HG03135 (cell line): ENCODE results near the gene DPP10.
"Not testable (repeated sequence)": the region's sequence is repeated elsewhere in the genome, so short reads cannot be mapped to it uniquely, and the experiment has no call there.

Experiments
- ATAC-seq: cut with Tn5 transposase; IDR thresholded peaks from one replicate; pipeline ENCODE4 v1.9.1; 2021; ENCODE audit warnings: mild to moderate bottlenecking, moderate library complexity; ENCODE audit not compliant: unreplicated experiment

Gene DPP10

GRCh38 chr2:114442510-114442909 lies at the start of gene DPP10:
Gene DPP10 (plus strand): TSS chr2:114442641.
- ATAC-seq: no peak

- ATAC-seq: no peak
Measured at GRCh38 chr2:114400890-114401289, 41.6 kb upstream of the DPP10 start.

GRCh38 chr2:114405247-114406116 lies 37.0 kb upstream of the DPP10 start:
- no peak for ATAC-seq

- no peak for ATAC-seq
Measured at GRCh38 chr2:114406347-114406746, 36.1 kb upstream of the DPP10 start.

GRCh38 chr2:114407353-114407752 lies 35.1 kb upstream of the DPP10 start:
- not testable (repeated sequence) for ATAC-seq

GRCh38 chr2:114421781-114422180 lies 20.7 kb upstream of the DPP10 start:
- no peak for ATAC-seq

- ATAC-seq: no peak
Measured at GRCh38 chr2:114424699-114425098, 17.7 kb upstream of the DPP10 start.

- ATAC-seq: no peak
Measured at GRCh38 chr2:114426756-114427155, 15.7 kb upstream of the DPP10 start.

- no peak for ATAC-seq
Measured at GRCh38 chr2:114436329-114436728, 6.1 kb upstream of the DPP10 start.

- ATAC-seq: no peak
Measured at GRCh38 chr2:114446571-114446970, 4.1 kb downstream of the DPP10 start.

GRCh38 chr2:114450639-114451038 lies 8.2 kb downstream of the DPP10 start:
- no peak for ATAC-seq

- ATAC-seq: no peak
Measured at GRCh38 chr2:114456566-114456965, 14.1 kb downstream of the DPP10 start.

- no peak for ATAC-seq
Measured at GRCh38 chr2:114457956-114458355, 15.5 kb downstream of the DPP10 start.

- ATAC-seq: no peak
Measured at GRCh38 chr2:114461116-114461515, 18.7 kb downstream of the DPP10 start.

- no peak for ATAC-seq
Measured at GRCh38 chr2:114464961-114465706, 22.7 kb downstream of the DPP10 start.

GRCh38 chr2:114468343-114468742 lies 25.9 kb downstream of the DPP10 start:
- ATAC-seq: no peak

GRCh38 chr2:114472246-114472645 lies 29.8 kb downstream of the DPP10 start:
- ATAC-seq: no peak

GRCh38 chr2:114472726-114473125 lies 30.3 kb downstream of the DPP10 start:
- no peak for ATAC-seq

GRCh38 chr2:114488841-114489530 lies 46.5 kb downstream of the DPP10 start:
- ATAC-seq: no peak

GRCh38 chr2:114495046-114495445 lies 52.6 kb downstream of the DPP10 start:
- ATAC-seq: no peak

GRCh38 chr2:114496959-114497358 lies 54.5 kb downstream of the DPP10 start:
- no peak for ATAC-seq
